Activated CD8-positive, alpha-beta memory T cell treated with anti-CD3 and anti-CD28 coated beads, Interleukin-2, amount 10 ng/mL, durations not matched to agents 7 days and 5 days (primary cell): ENCODE data around the gene RNF152. TPM values are rescaled to one million over a fixed set of nuclear protein-coding genes. Genes with fewer than 3 reads are reported as not detected.

Experiments
- ATAC-seq: fragments of 150-1000 bp; cut with Tn5 transposase; one replicate; pipeline ENCODE4 v1.10.0; 2021; ENCODE audit warnings: moderate library complexity
- CTCF ChIA-PET: fragments of 350-600 bp; sonication (Branson Sonifier 250); formaldehyde crosslinking; loops from one replicate; lab custom pipeline; 2021; ENCODE audit warnings: antibody characterized with exemption; lab: Charles Lee
- DNase-seq: peaks from one replicate; pipeline ENCODE4 v3.0.0-alpha.2; 2020
- H3K27ac Mint-ChIP-seq: one replicate; pipeline ENCODE4 v1.8.0; 2021; ENCODE audit warnings: mild to moderate bottlenecking, mixed read lengths
- H3K27me3 Mint-ChIP-seq: one replicate; pipeline ENCODE4 v1.8.0; 2021; ENCODE audit warnings: mixed read lengths
- H3K36me3 Mint-ChIP-seq: one replicate; pipeline ENCODE4 v1.8.0; 2021; ENCODE audit warnings: mild to moderate bottlenecking, mixed read lengths
- H3K4me1 Mint-ChIP-seq: one replicate; pipeline ENCODE4 v1.8.0; 2021; ENCODE audit warnings: mixed read lengths
- H3K4me3 Mint-ChIP-seq: one replicate; pipeline ENCODE4 v1.8.0; 2021; ENCODE audit warnings: mild to moderate bottlenecking, moderate library complexity, mixed read lengths
- H3K9me3 Mint-ChIP-seq: one replicate; pipeline ENCODE4 v1.8.0; 2022; ENCODE audit warnings: low read depth, mixed read lengths
- total RNA-seq, 2 experiments: library from RNA; stranded (reverse); gene quantifications; one replicate each; pipeline ENCODE4 v1.2.3, GENCODE V29; 2021

Gene RNF152
- total RNA-seq, 2 experiments from 2014 or later: 0.09 TPM; not detected in 1

GRCh38 chr18:61890344-61890743 lies 2.5 kb downstream of the RNF152 start:
- CTCF ChIA-PET: no interaction called here
- Mint-ChIP-seq H3K36me3 (no peaks in the 10 kb centered on the region), H3K27me3 (peaks cover 51% of the 10 kb centered on the region)

DNA sequence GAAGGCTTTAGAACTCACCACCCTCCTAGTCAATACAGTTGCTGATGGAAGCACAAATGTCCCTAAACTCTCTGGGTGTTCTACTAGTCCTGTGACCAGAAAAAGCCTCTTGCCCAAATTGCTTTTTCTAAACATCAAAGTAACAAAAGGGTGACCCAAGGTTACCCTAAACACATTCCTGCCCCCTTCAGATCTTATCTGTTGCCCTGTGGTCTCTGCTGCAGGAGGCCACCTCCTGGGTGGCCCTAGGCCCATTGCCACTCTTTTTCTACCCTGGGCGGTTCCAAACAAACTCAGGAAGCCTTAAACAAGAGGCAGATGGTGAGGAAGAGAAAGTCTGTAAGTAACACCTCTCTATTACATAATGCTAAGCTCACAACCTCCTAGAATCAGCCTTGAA lies 3.3 kb downstream of the RNF152 start:
- no peak for ATAC-seq
- peaks cover 8% of the 10 kb centered on the region for H3K4me1 Mint-ChIP-seq
- H3K9me3 Mint-ChIP-seq: no peaks in the 10 kb centered on the region
- H3K27me3 Mint-ChIP-seq: peaks cover 47% of the 10 kb centered on the region
- CTCF ChIA-PET: no interaction called here
- H3K4me3 Mint-ChIP-seq: no peak overlapping the region
- H3K27ac Mint-ChIP-seq: no peak overlapping the region
- H3K36me3 Mint-ChIP-seq: no peaks in the 10 kb centered on the region
- DNase-seq: no peak

More at GRCh38 chr18:61890344-61890743, 2.5 kb downstream of the RNF152 start:
- ATAC-seq: no peak
- Mint-ChIP-seq H3K27ac (no peak overlapping the region), H3K4me1 (peaks cover 8% of the 10 kb centered on the region), H3K9me3 (no peaks in the 10 kb centered on the region), H3K4me3 (no peak overlapping the region)
- DNase-seq: no peak

DNA sequence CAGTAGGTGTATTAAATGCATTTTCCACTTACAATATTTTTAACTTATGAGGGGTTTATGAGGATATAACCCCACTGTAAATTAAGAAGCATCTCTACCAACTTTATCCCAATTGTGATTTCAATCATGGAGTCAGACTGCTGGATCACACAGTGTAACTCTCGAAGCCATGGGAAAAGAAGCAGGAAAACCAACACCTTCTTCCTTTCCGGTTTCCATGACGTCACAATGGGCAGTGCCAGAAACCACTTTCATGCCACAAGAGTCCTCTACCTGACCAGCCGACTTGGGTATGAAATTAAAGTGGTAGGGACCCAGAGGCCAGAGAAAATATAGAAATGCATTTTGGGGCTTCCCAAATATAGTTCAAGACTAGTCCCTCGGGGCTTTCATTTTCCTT lies 4.2 kb downstream of the RNF152 start:
- ATAC-seq (no peak), DNase-seq (no peak)
- peaks cover 48% of the 10 kb centered on the region for H3K27me3 Mint-ChIP-seq
- CTCF ChIA-PET: no interaction called here
- no peaks in the 10 kb centered on the region for H3K9me3 Mint-ChIP-seq
- no peaks in the 10 kb centered on the region for H3K36me3 Mint-ChIP-seq
- peaks cover 8% of the 10 kb centered on the region for H3K4me1 Mint-ChIP-seq
- H3K27ac Mint-ChIP-seq: no peak overlapping the region
- H3K4me3 Mint-ChIP-seq: no peak overlapping the region

GRCh38 chr18:61887838-61888237 lies 5.0 kb downstream of the RNF152 start:
- ATAC-seq (no peak), DNase-seq (no peak)
- Mint-ChIP-seq H3K27me3 (peaks cover 42% of the 10 kb centered on the region), H3K27ac (no peak overlapping the region), H3K4me3 (no peak overlapping the region), H3K4me1 (peaks cover 2% of the 10 kb centered on the region), H3K9me3 (no peaks in the 10 kb centered on the region), H3K36me3 (no peaks in the 10 kb centered on the region)
- CTCF ChIA-PET: no interaction called here

DNA sequence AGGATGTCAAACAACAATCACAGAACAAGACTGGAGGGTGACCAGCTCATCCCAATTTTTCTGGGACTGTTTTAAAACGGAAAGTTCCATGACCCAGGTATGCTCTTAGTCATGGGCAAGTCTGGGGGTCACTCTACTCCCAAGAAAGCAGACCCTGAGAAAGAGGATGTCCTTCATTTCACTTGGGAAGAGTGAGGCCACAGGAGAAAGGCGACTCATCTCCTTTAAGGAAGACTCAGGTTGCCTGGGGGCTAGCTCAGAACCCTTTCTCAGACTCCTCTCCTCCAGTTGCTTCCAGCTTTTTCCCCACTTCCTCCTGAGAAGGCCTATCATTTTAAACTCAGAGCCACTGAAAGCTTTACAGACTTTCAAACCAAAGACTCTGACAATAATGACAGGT lies 9.3 kb downstream of the RNF152 start:
- CTCF ChIA-PET: no interaction called here
- no peak overlapping the region for H3K27ac Mint-ChIP-seq
- no peak overlapping the region for H3K4me3 Mint-ChIP-seq
- H3K27me3 Mint-ChIP-seq: peaks cover 18% of the 10 kb centered on the region
- H3K9me3 Mint-ChIP-seq: no peaks in the 10 kb centered on the region
- H3K36me3 Mint-ChIP-seq: no peaks in the 10 kb centered on the region
- no peaks in the 10 kb centered on the region for H3K4me1 Mint-ChIP-seq
- DNase-seq (no peak), ATAC-seq (no peak)

DNA sequence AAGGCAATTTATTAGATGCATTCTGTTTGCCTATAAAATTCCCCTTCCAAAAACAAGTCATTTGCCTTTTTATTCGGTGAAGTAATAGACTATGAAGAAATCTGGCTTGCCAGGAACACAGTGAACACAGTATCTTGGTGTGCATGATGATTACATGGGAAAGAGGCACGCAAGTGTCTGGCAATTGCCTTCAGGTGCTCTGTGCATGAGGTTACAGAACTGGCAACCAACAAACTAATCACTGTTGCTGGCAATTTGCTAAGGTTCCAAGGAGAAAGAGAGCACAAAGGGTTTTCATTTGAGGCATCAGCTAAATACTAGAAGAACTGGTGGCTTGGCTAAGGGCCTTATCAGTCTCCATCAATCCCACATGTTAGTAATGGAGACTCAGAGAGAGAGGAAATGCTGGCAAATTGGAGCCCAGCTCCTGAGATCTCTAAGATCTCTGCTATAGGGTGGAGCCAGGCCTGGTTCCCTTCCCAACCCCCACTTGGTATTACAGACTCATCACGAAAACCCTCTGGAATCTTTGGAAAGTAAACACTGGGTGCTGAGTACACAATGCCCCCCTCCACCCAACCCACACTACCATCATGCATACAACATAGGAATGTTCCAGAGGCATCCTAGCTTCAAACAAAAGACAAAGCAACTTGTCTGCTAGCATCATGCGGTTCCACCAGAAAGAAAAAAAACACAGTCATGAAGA lies 10.4 kb downstream of the RNF152 start:
- Mint-ChIP-seq H3K4me1 (no peaks in the 10 kb centered on the region), H3K27me3 (peaks cover 21% of the 10 kb centered on the region), H3K27ac (no peak overlapping the region), H3K4me3 (no peak overlapping the region), H3K9me3 (no peaks in the 10 kb centered on the region), H3K36me3 (no peaks in the 10 kb centered on the region)
- CTCF ChIA-PET: no interaction called here
- ATAC-seq (no peak), DNase-seq (no peak)

DNA sequence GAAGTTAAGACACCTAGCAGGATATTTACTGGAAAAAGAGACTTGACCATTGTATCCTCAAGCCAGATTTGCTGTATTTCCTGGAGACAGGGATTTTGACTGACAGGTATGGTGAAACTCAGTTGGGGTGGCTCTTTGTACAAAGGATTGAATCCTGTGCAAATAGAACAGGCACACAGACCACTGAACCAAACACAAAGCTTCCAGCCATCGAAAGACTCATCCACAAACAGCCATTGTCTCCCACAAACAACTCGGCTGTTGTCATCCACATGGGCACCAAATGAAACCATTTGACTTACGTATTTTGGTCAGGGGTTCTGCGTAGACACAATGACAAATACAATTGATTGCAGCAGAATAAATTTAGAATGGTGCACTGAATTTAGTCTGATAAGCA lies 15.9 kb downstream of the RNF152 start:
- CTCF ChIA-PET: no interaction called here
- H3K27ac Mint-ChIP-seq: no peak overlapping the region
- H3K4me3 Mint-ChIP-seq: no peak overlapping the region
- peaks cover 9% of the 10 kb centered on the region for H3K27me3 Mint-ChIP-seq
- H3K4me1 Mint-ChIP-seq: no peaks in the 10 kb centered on the region
- H3K36me3 Mint-ChIP-seq: no peaks in the 10 kb centered on the region
- ATAC-seq (no peak), DNase-seq (no peak)
- H3K9me3 Mint-ChIP-seq: no peaks in the 10 kb centered on the region

- CTCF ChIA-PET: no interaction called here
- H3K4me1 Mint-ChIP-seq: no peaks in the 10 kb centered on the region
Measured at GRCh38 chr18:61870151-61870550, 22.7 kb downstream of the RNF152 start.

GRCh38 chr18:61869636-61870035 lies 23.2 kb downstream of the RNF152 start:
- H3K27me3 Mint-ChIP-seq: no peaks in the 10 kb centered on the region
- no peak overlapping the region for H3K4me3 Mint-ChIP-seq
- no peak for DNase-seq
- ATAC-seq: no peak
- no peak overlapping the region for H3K27ac Mint-ChIP-seq
- no peaks in the 10 kb centered on the region for H3K4me1 Mint-ChIP-seq
- CTCF ChIA-PET: no interaction called here
- no peaks in the 10 kb centered on the region for H3K9me3 Mint-ChIP-seq
- no peaks in the 10 kb centered on the region for H3K36me3 Mint-ChIP-seq

More at GRCh38 chr18:61870151-61870550, 22.7 kb downstream of the RNF152 start:
- H3K36me3 Mint-ChIP-seq: no peaks in the 10 kb centered on the region
- ATAC-seq (no peak), DNase-seq (no peak)
- no peaks in the 10 kb centered on the region for H3K9me3 Mint-ChIP-seq
- H3K27me3 Mint-ChIP-seq: no peaks in the 10 kb centered on the region
- H3K27ac Mint-ChIP-seq: no peak overlapping the region
- no peak overlapping the region for H3K4me3 Mint-ChIP-seq

- Mint-ChIP-seq H3K4me3 (no peak overlapping the region), H3K4me1 (no peaks in the 10 kb centered on the region), H3K27me3 (no peaks in the 10 kb centered on the region), H3K9me3 (no peaks in the 10 kb centered on the region), H3K36me3 (no peaks in the 10 kb centered on the region), H3K27ac (no peak overlapping the region)
- DNase-seq (no peak), ATAC-seq (no peak)
- CTCF ChIA-PET: no interaction called here
Measured at GRCh38 chr18:61865466-61866175, 27.2 kb downstream of the RNF152 start.

DNA sequence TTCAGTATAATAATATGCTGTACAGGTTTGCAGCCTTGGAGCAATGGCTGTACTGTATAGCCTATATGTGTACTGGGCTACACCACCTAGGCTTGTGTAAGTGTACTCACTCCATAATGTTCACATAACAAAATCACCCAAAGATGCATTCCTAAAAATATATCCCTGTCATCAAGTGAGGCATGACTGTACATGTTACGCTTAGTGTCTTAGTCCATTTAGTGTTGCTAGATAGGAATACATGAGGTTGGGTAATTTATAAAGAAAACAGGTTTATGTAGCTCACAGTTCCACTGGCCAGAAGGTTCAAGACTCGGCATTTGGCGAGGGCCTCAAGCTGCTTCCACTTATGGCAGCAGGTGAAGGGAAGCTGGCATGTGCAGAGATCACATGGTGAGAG lies 31.4 kb downstream of the RNF152 start:
- no peak overlapping the region for H3K4me3 Mint-ChIP-seq
- DNase-seq (no peak), ATAC-seq (no peak)
- CTCF ChIA-PET: interaction anchor here (0.9 kb wide), 1 partner anchor 270 kb away, joined by 3 read pairs; no protein-coding TSS in a partner anchor
- H3K9me3 Mint-ChIP-seq: no peaks in the 10 kb centered on the region
- no peak overlapping the region for H3K27ac Mint-ChIP-seq
- no peaks in the 10 kb centered on the region for H3K36me3 Mint-ChIP-seq
- no peaks in the 10 kb centered on the region for H3K27me3 Mint-ChIP-seq
- H3K4me1 Mint-ChIP-seq: no peaks in the 10 kb centered on the region

DNA sequence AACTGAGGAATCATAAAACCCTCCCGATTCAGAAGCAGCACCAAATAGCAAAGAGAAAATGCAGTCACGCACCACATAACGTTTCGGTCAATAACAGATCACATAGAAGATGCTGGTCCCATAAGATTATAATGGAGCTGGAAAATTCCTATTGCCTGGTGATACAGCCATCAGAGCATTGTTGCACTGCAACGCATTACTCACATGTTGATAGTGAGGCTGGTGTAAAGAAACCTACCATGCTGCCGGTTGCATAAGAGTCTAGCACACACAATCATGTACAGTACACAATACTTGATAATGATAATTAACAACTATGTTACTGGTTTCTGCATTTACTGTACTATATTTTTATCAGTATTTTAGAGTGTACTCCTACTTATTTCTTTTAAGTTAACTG lies 32.5 kb downstream of the RNF152 start:
- CTCF ChIA-PET: interaction anchor here (0.9 kb wide), 1 partner anchor 271 kb away, joined by 3 read pairs; no protein-coding TSS in a partner anchor
- ATAC-seq (no peak), DNase-seq (no peak)
- Mint-ChIP-seq H3K27ac (no peak overlapping the region), H3K36me3 (no peaks in the 10 kb centered on the region), H3K4me3 (no peak overlapping the region), H3K4me1 (no peaks in the 10 kb centered on the region), H3K9me3 (no peaks in the 10 kb centered on the region), H3K27me3 (no peaks in the 10 kb centered on the region)

GRCh38 chr18:61859113-61859512 lies 33.7 kb downstream of the RNF152 start:
- Mint-ChIP-seq H3K27me3 (peaks cover under 1% of the 10 kb centered on the region), H3K9me3 (no peaks in the 10 kb centered on the region), H3K27ac (no peak overlapping the region), H3K4me1 (no peaks in the 10 kb centered on the region), H3K36me3 (no peaks in the 10 kb centered on the region), H3K4me3 (no peak overlapping the region)
- ATAC-seq: no peak
- CTCF ChIA-PET: no interaction called here
- no peak for DNase-seq

- Mint-ChIP-seq H3K27me3 (peaks cover 10% of the 10 kb centered on the region), H3K27ac (no peak overlapping the region), H3K9me3 (no peaks in the 10 kb centered on the region), H3K4me3 (no peak overlapping the region), H3K4me1 (no peaks in the 10 kb centered on the region), H3K36me3 (no peaks in the 10 kb centered on the region)
- CTCF ChIA-PET: no interaction called here
- ATAC-seq: no peak
- DNase-seq: no peak
Measured at GRCh38 chr18:61856678-61857077, 36.1 kb downstream of the RNF152 start.
